Lower lobe of right lung (tissue), 2 donors: ENCODE measurements around the gene PGAM1. TPM values are rescaled to one million over a fixed set of nuclear protein-coding genes. Genes with fewer than 3 reads are reported as not detected.

Experiments used
- ATAC-seq, 2 donors: fragments of 200-7000 bp; cut with Tn5 transposase; one replicate each; pipeline ENCODE4 v1.9.1; 2020 to 2022; ENCODE audit warnings: mild to moderate bottlenecking in 2 of 2, moderate library complexity in 2 of 2
- DNase-seq: peaks from one replicate; pipeline ENCODE4 v3.0.0-alpha.2; 2020
- H3K27ac ChIP-seq: fragments of 200-600 bp; one replicate; pipeline ENCODE4 v1.8.0; 2022
- H3K27me3 ChIP-seq: fragments of 200-600 bp; one replicate; pipeline ENCODE4 v1.8.0; 2022; ENCODE audit warnings: low read depth
- H3K36me3 ChIP-seq: fragments of 200-600 bp; one replicate; pipeline ENCODE4 v1.8.0; 2022; ENCODE audit warnings: mild to moderate bottlenecking
- H3K4me1 ChIP-seq: fragments of 200-600 bp; one replicate; pipeline ENCODE4 v1.8.0; 2022
- H3K4me3 ChIP-seq: fragments of 200-600 bp; one replicate; pipeline ENCODE4 v1.8.0; 2022; ENCODE audit warnings: mild to moderate bottlenecking
- H3K9me3 ChIP-seq: fragments of 200-600 bp; one replicate; pipeline ENCODE4 v1.8.0; 2022
- intact Hi-C: fragments of 100-400 bp; cut with DNase I; formaldehyde crosslinking; loops from one replicate; pipeline ENCODE4 v1.11.0; 2022
- total RNA-seq: library from RNA; stranded (reverse); fragmentation: NEBNext Ultra II Directional; extraction: Animal tissue kit (Norgen Biotek cat#: 25700); gene quantifications from one replicate; pipeline ENCODE4 v1.2.1, GENCODE V29; 2021
- TF ChIP-seq, protein P1 (sequence below): fragments of 200-600 bp; IDR thresholded peaks from one replicate; pipeline ENCODE4 v1.8.0; 2022; ENCODE audit warnings: antibody characterized with exemption, mild to moderate bottlenecking
- donor health status: DM: no; HTN: yes; CAD: no; lungs with severe emphysema.

Gene PGAM1
- total RNA-seq, 1 donor from 2014 or later, result 133 TPM

- H3K36me3 ChIP-seq, result peaks cover 76% of the 10 kb centered on the region
- intact Hi-C loops, result no loop called here
- ATAC-seq (peak; percentile 35 to 65), DNase-seq (no peak)
- TF ChIP-seq, protein P1, sequence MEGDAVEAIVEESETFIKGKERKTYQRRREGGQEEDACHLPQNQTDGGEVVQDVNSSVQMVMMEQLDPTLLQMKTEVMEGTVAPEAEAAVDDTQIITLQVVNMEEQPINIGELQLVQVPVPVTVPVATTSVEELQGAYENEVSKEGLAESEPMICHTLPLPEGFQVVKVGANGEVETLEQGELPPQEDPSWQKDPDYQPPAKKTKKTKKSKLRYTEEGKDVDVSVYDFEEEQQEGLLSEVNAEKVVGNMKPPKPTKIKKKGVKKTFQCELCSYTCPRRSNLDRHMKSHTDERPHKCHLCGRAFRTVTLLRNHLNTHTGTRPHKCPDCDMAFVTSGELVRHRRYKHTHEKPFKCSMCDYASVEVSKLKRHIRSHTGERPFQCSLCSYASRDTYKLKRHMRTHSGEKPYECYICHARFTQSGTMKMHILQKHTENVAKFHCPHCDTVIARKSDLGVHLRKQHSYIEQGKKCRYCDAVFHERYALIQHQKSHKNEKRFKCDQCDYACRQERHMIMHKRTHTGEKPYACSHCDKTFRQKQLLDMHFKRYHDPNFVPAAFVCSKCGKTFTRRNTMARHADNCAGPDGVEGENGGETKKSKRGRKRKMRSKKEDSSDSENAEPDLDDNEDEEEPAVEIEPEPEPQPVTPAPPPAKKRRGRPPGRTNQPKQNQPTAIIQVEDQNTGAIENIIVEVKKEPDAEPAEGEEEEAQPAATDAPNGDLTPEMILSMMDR, result no peak
- H3K4me3 ChIP-seq, result no peak overlapping the region
- peaks cover 45% of the 10 kb centered on the region for H3K4me1 ChIP-seq
- H3K9me3 ChIP-seq, result no peaks in the 10 kb centered on the region
- peak overlapping the region; percentile 9 for H3K27ac ChIP-seq
- H3K27me3 ChIP-seq, result no peaks in the 10 kb centered on the region
Measured at GRCh38 chr10:97454330-97455036, 28.5 kb downstream of the PGAM1 start.

DNA sequence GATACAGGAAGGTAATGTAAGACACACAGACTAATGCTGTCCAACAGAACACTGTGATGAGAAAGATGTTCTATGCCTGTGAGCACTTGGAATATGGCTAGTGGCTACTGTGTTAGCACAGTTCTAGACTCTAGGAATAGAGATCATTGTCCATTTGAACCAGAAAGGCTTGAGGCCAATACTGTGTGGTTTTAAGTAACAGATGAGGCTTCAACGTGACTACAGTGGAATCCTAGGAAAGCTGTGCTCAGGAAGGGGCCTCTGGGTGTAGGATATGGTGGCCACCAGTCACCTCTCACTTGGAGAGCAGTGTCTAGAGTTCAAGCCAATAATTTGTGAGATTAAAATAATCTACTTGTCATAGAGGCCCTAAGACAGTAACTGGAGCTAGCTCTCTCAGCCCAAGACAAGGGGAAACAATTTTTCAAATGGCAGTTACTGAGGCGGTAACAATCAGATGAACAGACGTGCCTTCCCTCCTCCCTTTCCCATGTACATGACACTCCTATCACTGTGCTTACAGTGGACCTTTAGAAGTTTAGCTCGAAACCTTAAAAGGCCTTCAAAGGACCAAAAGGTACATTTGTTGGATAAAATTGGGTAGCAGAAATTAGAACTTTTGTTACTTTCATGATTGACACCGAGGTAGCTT, 30.2 kb downstream of the PGAM1 start:
- peak overlapping the region; percentile 31 for H3K27ac ChIP-seq
- TF ChIP-seq, protein P1, result no peak
- DNase-seq (no peak), ATAC-seq (no peak)
- H3K4me1 ChIP-seq, result peaks cover 32% of the 10 kb centered on the region
- H3K36me3 ChIP-seq, result peaks cover 93% of the 10 kb centered on the region
- no peaks in the 10 kb centered on the region for H3K27me3 ChIP-seq
- H3K9me3 ChIP-seq, result no peaks in the 10 kb centered on the region
- no peak overlapping the region for H3K4me3 ChIP-seq
- intact Hi-C loops, result no loop called here

DNA sequence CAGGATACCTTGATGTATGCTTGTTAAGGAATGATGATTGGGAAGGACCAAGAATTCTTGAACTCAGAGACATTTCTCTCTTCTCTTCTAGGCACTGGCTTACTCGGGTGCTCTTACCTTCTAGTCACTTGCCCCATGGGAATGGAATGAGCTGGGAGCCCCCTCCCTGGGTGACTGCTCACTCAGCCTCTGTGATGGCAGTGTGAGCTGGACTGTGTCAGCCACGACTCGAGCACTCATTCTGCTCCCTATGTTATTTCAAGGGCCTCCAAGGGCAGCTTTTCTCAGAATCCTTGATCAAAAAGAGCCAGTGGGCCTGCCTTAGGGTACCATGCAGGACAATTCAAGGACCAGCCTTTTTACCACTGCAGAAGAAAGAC, 30.7 kb downstream of the PGAM1 start:
- ATAC-seq (no peak), DNase-seq (no peak)
- Histone ChIP-seq H3K4me1 (peaks cover 27% of the 10 kb centered on the region), H3K27ac (no peak overlapping the region), H3K36me3 (peaks cover 95% of the 10 kb centered on the region), H3K9me3 (no peaks in the 10 kb centered on the region), H3K27me3 (no peaks in the 10 kb centered on the region), H3K4me3 (no peak overlapping the region)
- TF ChIP-seq, protein P1, result no peak
- intact Hi-C loops, result no loop called here

DNA sequence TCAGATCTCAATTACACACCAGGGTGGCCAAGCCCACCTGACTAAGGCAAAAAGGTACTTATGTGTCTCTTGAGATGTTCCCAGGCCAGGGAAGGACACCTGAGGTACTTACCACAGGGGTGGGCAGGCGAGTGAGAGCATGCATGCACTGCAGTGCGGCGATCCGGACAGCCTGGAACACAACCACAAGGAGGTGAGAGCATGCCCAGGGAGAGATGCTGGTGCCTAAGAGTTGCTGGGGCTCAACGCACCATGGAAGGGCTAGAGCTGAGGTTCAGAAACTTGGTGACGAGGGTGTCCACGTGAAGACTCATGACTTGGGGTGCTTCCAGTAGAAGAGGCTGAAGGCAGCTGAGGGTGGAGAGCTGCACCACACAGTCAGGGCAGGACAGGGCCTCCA, 33.1 kb downstream of the PGAM1 start:
- TF ChIP-seq, protein P1, result no peak
- peaks cover 96% of the 10 kb centered on the region for H3K36me3 ChIP-seq
- no peaks in the 10 kb centered on the region for H3K9me3 ChIP-seq
- DNase-seq (no peak), ATAC-seq (no peak)
- H3K27ac ChIP-seq, result no peak overlapping the region
- H3K4me1 ChIP-seq, result peaks cover 26% of the 10 kb centered on the region
- no peak overlapping the region for H3K4me3 ChIP-seq
- no peaks in the 10 kb centered on the region for H3K27me3 ChIP-seq
- intact Hi-C loops, result no loop called here

DNA sequence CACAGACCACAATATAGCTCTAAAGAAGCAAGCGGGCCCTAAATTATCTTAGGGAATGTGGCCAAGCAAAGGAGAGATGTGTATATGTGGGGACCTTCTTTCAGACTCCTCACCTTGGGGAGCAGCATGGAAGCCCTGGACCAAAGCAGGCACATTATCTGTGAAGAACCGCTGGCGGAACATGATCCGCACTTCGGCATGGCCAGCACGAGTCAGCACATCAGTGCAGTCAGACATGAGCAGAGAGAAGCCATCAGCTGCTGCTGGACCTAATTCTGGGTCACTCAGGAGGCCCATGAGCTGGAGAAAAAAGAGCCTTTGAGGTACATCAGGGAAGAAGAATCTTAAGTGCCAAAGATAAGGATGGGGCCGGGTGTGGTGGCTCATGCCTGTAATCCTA, 33.9 kb downstream of the PGAM1 start:
- Histone ChIP-seq H3K27me3 (no peaks in the 10 kb centered on the region), H3K27ac (no peak overlapping the region), H3K4me1 (peaks cover 26% of the 10 kb centered on the region), H3K4me3 (no peak overlapping the region), H3K36me3 (peaks cover 100% of the 10 kb centered on the region), H3K9me3 (no peaks in the 10 kb centered on the region)
- ATAC-seq (no peak), DNase-seq (no peak)
- TF ChIP-seq, protein P1, result no peak
- intact Hi-C loops, result loop anchor here (10.0 kb wide), 1 partner anchor 95 kb away; no protein-coding TSS in a partner anchor
